Stimulated activated CD8-positive, alpha-beta memory T cell treated with anti-CD3 and anti-CD28 coated beads, Interleukin-12 subunit alpha, Interleukin-12 subunit beta, amount 100 ng/mL, for 4 hours (primary cell): ENCODE results near the gene SCRN1.
"Not testable (repeated sequence)": the region's sequence is repeated elsewhere in the genome, so short reads cannot be mapped to it uniquely, and the experiment has no call there.

Experiments used
- DNase-seq: peaks from one replicate; pipeline ENCODE4 v3.0.0-alpha.2; 2020; ENCODE audit warnings: low read depth

The SCRN1 gene

GRCh38 chr7:29968683-29969395, 20.8 kb downstream of the SCRN1 start:
- DNase-seq, result no peak

- no peak for DNase-seq
Observed at GRCh38 chr7:29965030-29965429, 24.6 kb downstream of the SCRN1 start.

- DNase-seq, result no peak
Observed at GRCh38 chr7:29962035-29962434, 27.6 kb downstream of the SCRN1 start.

- not testable (repeated sequence) for DNase-seq
Observed at GRCh38 chr7:29961611-29962010, 28.0 kb downstream of the SCRN1 start.

- DNase-seq, result no peak
Observed at GRCh38 chr7:29958667-29959358, 30.8 kb downstream of the SCRN1 start.

DNA sequence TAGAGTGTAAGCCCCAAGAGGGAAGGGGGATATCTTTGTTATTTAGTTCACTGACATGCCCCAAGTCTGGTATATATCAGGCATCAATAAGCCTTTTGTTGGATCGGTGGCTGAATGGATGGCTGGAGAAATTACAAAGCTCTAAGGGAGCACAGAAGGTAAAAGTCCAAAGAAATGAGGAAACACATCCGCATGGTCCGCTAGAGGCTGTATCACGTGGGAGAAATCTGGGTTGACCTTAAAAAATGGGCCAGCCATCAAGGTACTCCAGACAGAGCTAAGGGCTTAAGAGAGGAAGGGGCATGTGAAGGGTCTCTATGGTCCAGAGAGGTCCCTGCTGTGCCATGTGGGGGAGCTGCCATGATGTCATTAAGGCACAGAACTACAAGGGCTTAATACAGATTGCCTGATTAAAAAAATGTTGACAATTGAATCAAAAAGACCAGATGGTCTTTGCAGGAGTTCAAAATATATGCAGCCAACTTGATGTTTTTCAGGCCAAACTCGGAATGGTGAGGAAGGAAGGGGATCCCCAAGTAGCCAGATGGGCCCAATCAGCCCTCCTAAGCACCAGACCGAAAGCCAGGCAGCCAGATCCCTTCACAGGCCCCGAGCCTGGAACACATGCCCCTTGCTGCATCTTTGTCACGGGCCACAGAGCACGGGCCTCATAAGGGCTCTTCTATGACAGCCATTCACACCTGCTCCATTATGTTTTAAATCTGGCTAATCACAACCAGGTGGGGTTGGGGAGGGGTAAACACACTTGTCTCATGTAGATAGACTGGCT, 31.9 kb downstream of the SCRN1 start:
- DNase-seq, result no peak

DNA sequence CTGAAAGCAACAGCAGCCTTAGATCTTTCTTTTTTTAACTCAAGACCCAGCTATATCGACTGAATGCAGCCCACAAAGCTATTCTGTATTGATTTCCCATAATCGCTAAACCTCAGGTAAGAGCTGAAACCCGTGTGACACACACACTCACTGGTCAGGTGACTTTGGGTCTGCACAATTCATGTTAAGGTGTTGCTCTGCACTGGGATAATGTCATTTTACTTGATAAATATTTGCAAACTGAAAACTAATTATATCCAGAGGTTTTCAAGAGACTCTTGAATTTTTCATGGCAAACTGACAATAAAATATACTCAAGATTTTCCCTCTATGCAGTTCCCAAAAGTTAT, 33.1 kb downstream of the SCRN1 start:
- DNase-seq, result no peak

DNA sequence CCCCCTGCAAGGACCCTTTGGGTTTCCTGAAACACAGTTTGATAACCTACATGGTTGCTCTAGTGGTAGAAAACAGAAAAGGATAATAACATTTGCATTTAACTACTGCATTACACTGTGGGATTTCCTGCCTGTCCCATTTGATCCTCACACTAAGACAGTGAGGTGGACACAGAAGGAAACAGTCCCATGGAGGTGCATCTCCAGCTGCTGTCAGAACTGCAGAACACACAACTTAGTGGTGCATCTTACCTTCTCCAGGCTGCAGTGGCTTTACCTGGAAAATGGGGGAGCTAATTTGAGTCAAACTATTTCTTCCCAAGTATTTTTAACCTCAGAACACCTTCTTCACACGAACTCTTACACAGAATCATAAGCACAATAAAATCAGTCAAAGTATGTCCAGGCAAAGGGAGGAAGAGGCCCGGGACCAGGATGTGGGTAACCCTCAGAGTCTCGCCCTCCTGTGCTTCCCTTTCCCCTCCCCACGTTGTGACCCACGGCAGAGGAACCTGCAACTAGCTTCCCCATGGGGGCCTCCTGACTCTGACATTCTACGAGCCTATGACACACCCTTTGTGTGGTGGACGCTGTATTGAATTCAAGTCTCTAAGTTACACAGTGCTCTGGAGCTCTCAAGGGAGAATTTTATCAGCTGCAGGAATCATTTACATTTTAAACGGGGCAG, 33.7 kb downstream of the SCRN1 start:
- DNase-seq, result no peak

DNA sequence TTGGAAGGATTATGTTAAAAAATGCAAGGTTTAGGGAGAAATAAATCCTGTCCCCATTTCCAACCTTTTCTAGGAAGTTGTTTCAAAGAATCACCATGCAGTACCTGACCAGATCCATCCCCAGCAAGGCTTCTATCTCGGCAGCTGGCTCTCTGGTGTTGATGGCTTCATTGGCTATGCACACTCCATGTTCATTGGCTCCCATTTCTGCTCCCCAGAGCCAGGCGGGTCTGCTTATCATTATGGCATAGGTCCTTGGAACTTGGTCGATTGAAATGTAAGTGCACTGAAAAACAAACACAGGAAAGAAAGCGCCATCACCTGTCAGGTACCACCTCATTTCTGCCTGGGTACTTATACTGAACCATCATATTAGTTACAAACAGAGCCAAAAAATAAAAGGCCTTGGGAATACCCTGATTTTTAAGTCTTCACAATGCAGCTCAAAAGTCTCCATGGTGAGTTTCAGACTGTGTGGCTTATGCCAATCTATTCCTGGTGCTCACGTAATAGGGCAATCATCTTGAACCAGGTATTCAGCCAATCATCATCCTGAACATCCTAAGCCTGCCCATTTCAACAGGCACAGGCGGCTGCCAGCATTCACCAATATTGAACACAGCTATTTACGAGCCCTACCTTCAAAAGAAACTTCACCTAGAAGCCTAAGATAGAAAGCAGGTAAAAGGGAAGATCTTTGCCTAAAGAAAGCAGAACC, 34.4 kb downstream of the SCRN1 start:
- no peak for DNase-seq

DNA sequence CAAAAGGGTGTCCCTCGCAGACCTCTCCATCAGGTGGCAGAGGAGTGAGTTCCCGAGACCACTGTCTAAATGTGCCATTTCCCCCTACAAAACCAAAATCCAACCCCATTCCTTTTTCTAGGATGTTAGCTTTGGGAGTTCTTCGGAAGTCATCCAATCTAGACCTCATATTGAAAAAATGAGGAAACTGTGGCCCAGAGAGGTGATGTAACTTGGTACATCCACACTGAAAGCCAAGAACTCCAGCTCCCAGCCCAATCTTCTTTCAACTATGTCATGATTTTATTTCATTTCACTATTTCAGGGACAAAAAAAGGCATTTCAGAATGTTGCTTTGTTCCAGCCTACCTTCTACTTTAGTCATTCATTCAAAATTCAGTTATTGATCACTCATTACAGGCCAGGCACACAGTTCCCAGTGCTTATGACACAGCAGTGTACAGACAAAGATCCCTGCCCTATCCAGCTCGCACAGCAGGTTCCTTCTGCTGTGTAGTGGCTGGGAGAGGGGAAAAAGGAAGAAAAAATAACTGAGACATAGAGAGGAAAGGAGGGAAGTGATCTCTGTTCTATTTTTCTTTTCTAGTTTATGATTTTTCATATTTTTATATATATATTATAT, 35.8 kb downstream of the SCRN1 start:
- DNase-seq, result no peak

- DNase-seq, result no peak
Observed at GRCh38 chr7:29951206-29951605, 38.4 kb downstream of the SCRN1 start.

DNA sequence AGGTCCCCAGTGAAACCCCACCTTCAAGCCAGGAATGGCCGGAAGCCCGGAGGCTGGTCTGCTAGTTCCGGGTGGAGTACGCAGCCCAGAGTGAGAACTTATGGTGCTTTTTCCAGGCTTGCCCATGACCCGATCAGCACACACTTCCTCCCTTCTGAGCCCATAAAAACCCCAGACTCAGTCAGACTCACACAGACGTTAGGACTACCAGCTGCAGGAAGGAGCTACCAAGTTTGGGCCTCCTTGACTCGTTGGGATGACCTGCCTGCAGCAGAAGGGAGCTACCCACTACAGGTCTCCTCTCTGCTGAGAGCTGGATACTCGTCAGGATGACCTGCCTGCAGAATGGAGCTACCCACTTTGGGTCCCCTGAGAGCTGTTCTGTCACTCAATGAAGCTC, 39.1 kb downstream of the SCRN1 start:
- no peak for DNase-seq

GRCh38 chr7:29948587-29948986, 41.0 kb downstream of the SCRN1 start:
- DNase-seq, result no peak

GRCh38 chr7:29946428-29947186, 43.0 kb downstream of the SCRN1 start:
- DNase-seq, result no peak

DNA sequence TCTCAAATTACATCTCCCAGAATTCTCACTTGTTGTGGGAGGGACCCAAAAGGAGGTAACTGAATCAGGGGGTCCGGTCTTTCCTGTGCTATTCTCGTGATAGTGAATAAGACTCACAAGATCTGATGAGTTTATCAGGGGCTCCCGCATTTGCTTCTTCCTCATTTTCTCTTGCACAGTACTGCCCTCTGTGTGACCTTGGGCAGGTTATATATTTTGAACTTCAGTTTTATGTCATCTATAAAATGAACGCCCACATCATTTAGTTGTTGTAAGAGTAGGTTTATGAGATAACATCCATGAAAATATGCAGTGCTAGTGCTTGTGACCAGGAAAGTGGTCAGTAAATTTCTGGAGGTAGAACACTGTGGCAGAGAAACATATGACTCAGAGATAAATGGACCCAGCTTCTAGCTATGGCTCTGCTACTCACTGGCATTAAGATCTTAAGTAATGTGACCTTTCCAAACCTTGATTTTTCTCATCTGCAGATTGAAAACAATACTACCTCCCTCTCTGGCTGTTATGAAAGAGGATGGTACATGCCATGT, 44.3 kb downstream of the SCRN1 start:
- no peak for DNase-seq

GRCh38 chr7:29940199-29940598, 49.4 kb downstream of the SCRN1 start:
- no peak for DNase-seq

DNA sequence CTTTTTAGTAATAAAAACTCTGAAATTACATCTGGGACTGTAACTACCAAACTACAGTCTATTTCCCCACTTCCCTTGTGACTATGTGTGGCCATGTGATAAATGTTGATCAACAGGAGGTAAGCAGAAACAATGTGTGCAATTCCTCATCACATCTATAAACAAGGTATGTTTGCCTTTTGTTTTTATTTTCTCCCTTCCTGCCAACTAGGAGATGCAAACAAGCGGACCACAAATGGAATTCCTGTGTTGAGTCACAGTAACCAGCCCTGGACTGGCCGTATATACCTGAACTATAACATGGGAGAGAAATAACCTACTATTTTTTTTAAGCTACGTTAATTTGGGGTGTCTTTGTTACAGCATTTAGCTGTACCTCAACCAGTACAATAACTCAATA, 52.5 kb downstream of the SCRN1 start:
- DNase-seq, result no peak

- no peak for DNase-seq
Observed at GRCh38 chr7:29935111-29935510, 54.5 kb downstream of the SCRN1 start.

DNA sequence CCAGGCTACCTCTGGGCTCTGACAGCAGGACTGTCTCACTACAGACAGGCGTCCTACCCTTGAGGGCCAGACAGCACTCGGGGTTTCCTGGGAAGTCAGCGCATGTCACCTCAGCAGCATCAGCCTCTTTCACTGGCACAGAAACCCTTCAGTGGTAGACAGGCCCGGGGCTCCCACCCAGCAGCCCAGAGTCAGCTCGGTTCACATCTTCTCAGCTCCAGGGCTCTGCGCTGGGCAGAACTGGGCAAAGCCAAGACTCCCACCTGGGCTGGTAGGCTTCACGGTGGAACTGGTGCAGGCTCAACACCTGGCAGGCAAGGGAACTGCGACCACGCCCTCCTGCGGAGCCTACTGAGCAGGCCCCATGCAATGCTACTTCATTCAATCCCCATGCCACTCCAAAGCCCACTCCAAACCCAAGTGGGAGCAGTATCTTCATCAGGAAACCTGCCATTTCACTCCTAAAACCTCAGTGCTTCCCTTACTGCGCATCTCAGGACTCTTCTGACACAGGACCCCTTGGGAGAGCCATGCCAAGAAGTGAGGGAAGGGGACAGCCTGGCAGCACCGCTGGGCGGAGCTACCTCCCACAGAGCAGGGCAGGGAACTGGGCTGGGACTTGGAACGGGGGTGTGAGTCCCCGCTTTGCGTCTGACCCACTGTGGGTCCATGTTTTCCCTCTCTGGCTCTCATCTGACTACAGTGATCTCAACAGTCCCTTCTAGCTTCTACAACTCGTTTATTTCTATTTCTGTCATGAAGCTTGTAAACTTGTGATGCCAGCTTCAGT, 60.4 kb downstream of the SCRN1 start:
- no peak for DNase-seq

DNA sequence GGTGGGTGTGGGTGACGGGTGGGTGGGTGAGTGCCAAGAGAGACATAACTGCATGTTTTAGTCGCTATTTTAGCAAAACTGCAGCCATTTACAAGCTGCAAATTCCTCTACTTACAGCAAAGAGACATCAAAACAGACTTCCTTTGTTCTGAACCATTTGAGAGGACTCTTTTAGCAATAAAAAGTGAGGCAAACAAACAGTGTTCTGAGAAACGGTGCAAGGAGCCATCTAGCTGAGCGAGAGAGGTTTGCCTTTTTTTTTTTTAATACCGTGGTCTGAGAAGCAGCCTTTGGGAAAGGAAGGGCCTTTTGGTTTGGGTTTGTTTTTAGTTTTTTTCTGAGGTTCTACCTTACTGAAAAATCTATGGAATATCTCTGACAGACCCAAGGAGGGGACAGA, 62.9 kb downstream of the SCRN1 start:
- no peak for DNase-seq
